Sigmoid colon (tissue), 7 donors: ENCODE results near the gene AASDHPPT. TPM values are rescaled to one million over a fixed set of nuclear protein-coding genes. Genes with fewer than 3 reads are reported as not detected.
"Not testable (repeated sequence)": the region's sequence is repeated elsewhere in the genome, so short reads cannot be mapped to it uniquely, and the experiment has no call there.

Experiments used
- DNase-seq: peaks from one replicate; pipeline ENCODE4 v3.0.0-alpha.2; 2019
- H3K27ac ChIP-seq, 4 donors: fragments of 200-600 bp; sonication (generic); one replicate each; pipeline ENCODE4 v1.5.1; 2016 to 2019; ENCODE audit warnings: mild to moderate bottlenecking in 1 of 4
- H3K27me3 ChIP-seq, 3 donors: fragments of 200-600 bp; sonication (generic); one replicate each; pipeline ENCODE4 v1.5.1; 2019; ENCODE audit warnings: mild to moderate bottlenecking in 1 of 3
- H3K36me3 ChIP-seq, 4 donors: fragments of 200-600 bp; sonication (generic); one replicate each; pipeline ENCODE4 v1.5.1; 2016 to 2019
- H3K4me1 ChIP-seq, 4 donors: fragments of 200-600 bp; sonication (generic); one replicate each; pipeline ENCODE4 v1.5.1; 2017 to 2019
- H3K4me3 ChIP-seq, 4 donors: fragments of 200-600 bp; sonication (generic); one replicate each; pipeline ENCODE4 v1.5.1; 2017 to 2019; ENCODE audit warnings: mild to moderate bottlenecking in 2 of 4, moderate library complexity in 1 of 4
- H3K9me3 ChIP-seq, 4 donors: fragments of 200-600 bp in 3 of 4; sonication (generic) in 3 of 4; one replicate each; pipeline versions ENCODE4 v1.5.1 to v1.6.1; 2013 to 2019
- CTCF ChIP-seq, 4 experiments: fragments of 450-650 bp in 3 of 4; fragments of 200-600 bp in 1 of 4; IDR thresholded peaks; one replicate each; pipeline ENCODE4 v1.5.1; 2016 to 2019; ENCODE audit warnings: antibody characterized with exemption in 4 of 4, mild to moderate bottlenecking in 3 of 4, moderate library complexity in 2 of 4
- EP300 ChIP-seq, 4 donors: sonication (generic); formaldehyde crosslinking; IDR thresholded peaks; one replicate each; pipeline ENCODE4 v1.6.1; 2017; ENCODE audit warnings: antibody characterized with exemption in 4 of 4
- POLR2A ChIP-seq, 2 donors: fragments of 450-650 bp; IDR thresholded peaks; one replicate each; pipeline ENCODE4 v1.6.1; 2016; ENCODE audit warnings: antibody characterized with exemption in 2 of 2, mild to moderate bottlenecking in 2 of 2, moderate library complexity in 2 of 2
- POLR2AphosphoS5 ChIP-seq, 4 donors: sonication (generic); formaldehyde crosslinking; IDR thresholded peaks; one replicate each; pipeline ENCODE4 v1.6.1; 2017; ENCODE audit warnings: antibody characterized with exemption in 4 of 4
- WGBS, 2 donors: extraction: QIAGEN DNeasy Blood & Tissue Kit; methylation state at CpG; one replicate each; pipeline ENCODE4 v1.1.7; 2013; 5-methylcytosine and 5-hydroxymethylcytosine counted together
- intact Hi-C: fragments of 100-400 bp; cut with DNase I; formaldehyde crosslinking; loops from one replicate; pipeline ENCODE4 v1.15.1; 2023
- polyA plus RNA-seq, 3 donors: library from polyadenylated mRNA; stranded (reverse); fragments of 200-250 nt; gene quantifications; one replicate each; pipeline ENCODE4 v1.2.3, GENCODE V29; 2013
- total RNA-seq, 4 donors: library from RNA; depleted of rRNA; stranded (reverse); fragments of >200 nt; gene quantifications; one replicate each; pipeline ENCODE4 v1.1.0, GENCODE V29; 2016
- donor health status: healthy with polysubstance abuse.
- donor health status: Bipolar disorder and iron deficiency.
- donor health status: healthy.

AASDHPPT gene
- total and polyA plus RNA-seq, 7 donors, result 8.4 to 36.8 (median 32.5) TPM

GRCh38 chr11:106032861-106033260, 44.6 kb upstream of the AASDHPPT start:
- 90 to 92% methylated on average over 2 of the region's 2 CpGs for WGBS, 2 donors
- Histone ChIP-seq H3K27ac (no peak overlapping the region), H3K4me3 (no peak overlapping the region), H3K4me1 (no peaks in the 10 kb centered on the region), H3K27me3 (no peaks in the 10 kb centered on the region), H3K9me3 (no peaks in the 10 kb centered on the region), H3K36me3 (no peaks in the 10 kb centered on the region)
- no peak for DNase-seq
- intact Hi-C loops, result no loop called here
- TF ChIP-seq CTCF (IDR thresholded peaks at IDR 0.05), result no peak
- TF ChIP-seq POLR2A (IDR thresholded peaks at IDR 0.05), result no peak
- no peak for TF ChIP-seq EP300 (IDR thresholded peaks at IDR 0.05)
- TF ChIP-seq POLR2AphosphoS5 (IDR thresholded peaks at IDR 0.05), result no peak

- no peak overlapping the region for H3K27ac ChIP-seq
- DNase-seq, result no peak
- no peaks in the 10 kb centered on the region for H3K36me3 ChIP-seq
- H3K4me3 ChIP-seq, result no peak overlapping the region
- TF ChIP-seq CTCF (IDR thresholded peaks at IDR 0.05) (no peak), EP300 (IDR thresholded peaks at IDR 0.05) (no peak), POLR2A (IDR thresholded peaks at IDR 0.05) (no peak), POLR2AphosphoS5 (IDR thresholded peaks at IDR 0.05) (no peak)
- no peaks in the 10 kb centered on the region for H3K4me1 ChIP-seq
- no peaks in the 10 kb centered on the region for H3K9me3 ChIP-seq
- intact Hi-C loops, result no loop called here
- H3K27me3 ChIP-seq, result no peaks in the 10 kb centered on the region
Observed at GRCh38 chr11:106043540-106043939, 33.9 kb upstream of the AASDHPPT start.

- no peak overlapping the region for H3K27ac ChIP-seq
- intact Hi-C loops, result no loop called here
- TF ChIP-seq POLR2A (IDR thresholded peaks at IDR 0.05) (no peak), EP300 (IDR thresholded peaks at IDR 0.05) (no peak), POLR2AphosphoS5 (IDR thresholded peaks at IDR 0.05) (no peak), CTCF (IDR thresholded peaks at IDR 0.05) (no peak)
Observed at GRCh38 chr11:106047631-106048030, 29.8 kb upstream of the AASDHPPT start.

GRCh38 chr11:106049727-106050476, 27.6 kb upstream of the AASDHPPT start:
- Histone ChIP-seq H3K27me3 (no peaks in the 10 kb centered on the region), H3K9me3 (no peaks in the 10 kb centered on the region), H3K36me3 (no peaks in the 10 kb centered on the region), H3K4me3 (no peak overlapping the region), H3K4me1 (no peaks in the 10 kb centered on the region), H3K27ac (no peak overlapping the region)
- WGBS, 2 donors, result 85 to 86% methylated on average over 5 of the region's 5 CpGs
- TF ChIP-seq POLR2A (IDR thresholded peaks at IDR 0.05), result no peak
- no peak for TF ChIP-seq EP300 (IDR thresholded peaks at IDR 0.05)
- no peak for TF ChIP-seq CTCF (IDR thresholded peaks at IDR 0.05)
- TF ChIP-seq POLR2AphosphoS5 (IDR thresholded peaks at IDR 0.05), result no peak
- intact Hi-C loops, result no loop called here
- no peak for DNase-seq

More at GRCh38 chr11:106047631-106048030, 29.8 kb upstream of the AASDHPPT start:
- Histone ChIP-seq H3K27me3 (no peaks in the 10 kb centered on the region), H3K4me3 (no peak overlapping the region), H3K9me3 (no peaks in the 10 kb centered on the region), H3K4me1 (no peaks in the 10 kb centered on the region), H3K36me3 (no peaks in the 10 kb centered on the region)
- DNase-seq, result no peak

GRCh38 chr11:106051103-106051502, 26.4 kb upstream of the AASDHPPT start:
- Histone ChIP-seq H3K4me3 (no peak overlapping the region), H3K27ac (no peak overlapping the region), H3K4me1 (no peaks in the 10 kb centered on the region), H3K27me3 (no peaks in the 10 kb centered on the region), H3K36me3 (peaks cover 0 to under 1% (median 0%) of the 10 kb centered on the region in 4 donors), H3K9me3 (no peaks in the 10 kb centered on the region)
- intact Hi-C loops, result no loop called here
- DNase-seq, result no peak
- WGBS, 2 donors, result 73 to 88% methylated on average over 2 of the region's 2 CpGs
- no peak for TF ChIP-seq POLR2A (IDR thresholded peaks at IDR 0.05)
- TF ChIP-seq CTCF (IDR thresholded peaks at IDR 0.05), result no peak
- no peak for TF ChIP-seq POLR2AphosphoS5 (IDR thresholded peaks at IDR 0.05)
- TF ChIP-seq EP300 (IDR thresholded peaks at IDR 0.05), result no peak

GRCh38 chr11:106058377-106058776, 19.1 kb upstream of the AASDHPPT start:
- DNase-seq, H3K4me3 ChIP-seq, H3K27ac ChIP-seq, H3K9me3 ChIP-seq, H3K4me1 ChIP-seq, intact Hi-C loops, H3K27me3 ChIP-seq: not testable (repeated sequence)
- H3K36me3 ChIP-seq, result peaks cover 0 to 21% (median 0%) of the 10 kb centered on the region in 4 donors
- 91 to 98% methylated on average over 14 of the region's 14 CpGs for WGBS, 2 donors
